ENCODE data around the gene HPX.

HPX gene

DNA sequence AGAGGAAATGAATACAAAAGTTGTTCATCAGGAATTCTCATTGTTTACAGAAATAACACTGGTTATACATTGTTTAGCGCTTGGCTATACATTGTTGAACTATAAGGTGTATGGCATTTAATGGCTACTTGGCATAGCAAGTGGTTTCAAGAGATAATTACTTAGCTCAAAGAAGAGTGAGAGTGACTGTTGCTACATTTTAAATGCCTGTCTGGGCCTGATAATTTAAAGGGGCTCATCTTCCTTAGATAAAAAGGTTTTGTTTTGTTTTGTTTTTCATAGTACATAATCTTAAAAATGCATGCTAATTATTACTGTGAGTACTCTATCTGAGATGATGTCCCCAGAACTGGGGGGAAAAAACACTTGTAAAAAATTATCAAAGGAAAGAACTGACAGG lies 52.0 kb downstream of the HPX start:
- DNase-seq, result no peak

DNA sequence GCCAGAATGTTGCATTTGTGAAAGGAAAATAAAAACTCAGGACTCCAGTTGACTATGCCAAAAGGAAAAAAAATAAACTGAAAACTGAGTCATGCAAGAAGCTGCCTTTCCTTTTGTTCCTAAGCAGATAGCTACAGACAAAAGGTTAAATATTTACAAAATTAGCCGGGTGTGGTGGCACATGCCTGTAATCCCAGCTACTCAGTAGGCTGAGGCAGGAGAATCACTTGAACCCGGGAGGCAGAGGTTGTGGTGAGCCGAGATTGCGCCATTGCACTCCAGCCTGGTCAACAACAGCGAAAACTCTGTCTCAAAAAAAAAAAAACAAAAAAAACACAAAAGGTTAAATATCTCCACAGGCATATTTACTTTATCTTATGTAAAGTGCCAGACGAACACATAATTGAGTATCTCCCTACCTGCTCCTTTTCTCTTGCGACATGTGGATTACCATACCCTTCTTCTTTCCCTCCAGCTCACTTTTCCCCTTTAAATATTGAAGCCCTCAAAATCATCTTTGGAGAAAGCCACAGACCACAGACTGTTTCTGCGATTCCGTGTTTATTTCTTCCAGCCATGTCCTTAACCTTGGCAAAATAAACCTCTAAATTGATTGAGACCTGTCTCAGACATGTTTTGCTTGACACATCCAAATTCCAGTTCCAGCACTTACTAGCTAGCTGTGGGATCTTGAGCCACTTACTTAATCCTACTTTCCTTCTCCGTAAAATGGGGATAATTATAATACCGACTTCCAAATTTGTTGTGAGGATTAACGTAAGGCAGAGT lies 52.8 kb downstream of the HPX start:
- DNase-seq, result no peak

DNA sequence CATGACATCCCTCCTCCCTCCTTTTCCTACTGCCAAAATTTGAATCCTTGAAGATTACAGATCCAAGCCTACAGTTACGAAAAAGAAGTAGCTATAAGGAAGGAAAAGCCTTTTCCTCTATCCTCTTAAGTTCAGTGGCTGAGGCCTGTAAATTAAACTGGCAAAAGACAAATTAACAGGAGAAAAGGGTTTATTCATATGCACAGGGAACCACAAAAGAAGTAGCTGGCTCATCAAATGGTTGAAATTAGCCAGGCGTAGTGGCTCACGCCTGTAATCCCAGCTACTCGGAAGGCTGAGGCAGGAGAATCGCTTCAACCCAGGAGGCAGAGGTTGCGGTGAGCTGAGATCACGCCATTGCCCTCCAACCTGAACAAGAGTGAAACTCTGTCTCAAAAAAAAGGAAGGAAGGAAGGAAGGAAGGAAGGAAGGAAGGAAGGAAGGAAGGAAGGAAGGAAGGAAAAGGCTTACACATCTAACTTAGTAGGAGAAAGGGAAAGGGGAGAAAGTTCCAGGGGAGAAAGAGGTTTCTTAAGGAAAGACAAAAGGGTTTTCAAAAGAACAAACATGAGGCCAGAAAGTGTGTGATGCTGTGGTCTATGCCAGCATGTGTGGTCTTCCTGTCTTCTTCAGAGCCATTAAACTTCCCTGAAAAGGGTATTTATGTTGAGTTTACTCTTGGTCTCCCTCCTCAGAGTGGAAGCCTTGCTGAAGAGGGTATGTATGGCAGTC lies 55.6 kb downstream of the HPX start:
- DNase-seq, result no peak
